Activated CD4-positive, alpha-beta T cell treated with anti-CD3 and anti-CD28 coated beads for 1 hour (primary cell): ENCODE results near the gene PRM3.
A peak's percentile ranks its signal among the peaks of the same experiment; 100 is the strongest.

Experiments used
- DNase-seq: peaks from one replicate; pipeline ENCODE4 v3.0.0-alpha.2; 2020

The PRM3 gene

DNA sequence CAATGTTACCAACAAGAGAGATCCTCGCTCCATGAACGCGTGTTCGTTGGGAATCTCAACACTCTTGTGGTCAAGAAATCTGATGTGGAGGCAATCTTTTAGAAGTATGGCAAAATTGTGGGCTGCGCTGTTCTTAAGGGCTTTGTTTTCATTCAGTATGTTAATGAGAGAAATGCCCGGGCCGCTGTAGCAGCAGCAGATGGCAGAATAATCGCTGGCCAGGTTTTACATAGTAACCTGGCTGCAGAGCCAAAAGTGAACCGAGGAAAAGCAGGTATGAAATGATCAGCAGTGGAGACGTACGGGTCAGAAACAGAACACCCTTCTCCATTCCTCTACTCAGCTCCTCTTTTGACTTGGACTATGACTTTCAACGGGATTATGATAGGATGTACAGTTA, 30.8 kb downstream of the PRM3 start:
- no peak for DNase-seq

DNA sequence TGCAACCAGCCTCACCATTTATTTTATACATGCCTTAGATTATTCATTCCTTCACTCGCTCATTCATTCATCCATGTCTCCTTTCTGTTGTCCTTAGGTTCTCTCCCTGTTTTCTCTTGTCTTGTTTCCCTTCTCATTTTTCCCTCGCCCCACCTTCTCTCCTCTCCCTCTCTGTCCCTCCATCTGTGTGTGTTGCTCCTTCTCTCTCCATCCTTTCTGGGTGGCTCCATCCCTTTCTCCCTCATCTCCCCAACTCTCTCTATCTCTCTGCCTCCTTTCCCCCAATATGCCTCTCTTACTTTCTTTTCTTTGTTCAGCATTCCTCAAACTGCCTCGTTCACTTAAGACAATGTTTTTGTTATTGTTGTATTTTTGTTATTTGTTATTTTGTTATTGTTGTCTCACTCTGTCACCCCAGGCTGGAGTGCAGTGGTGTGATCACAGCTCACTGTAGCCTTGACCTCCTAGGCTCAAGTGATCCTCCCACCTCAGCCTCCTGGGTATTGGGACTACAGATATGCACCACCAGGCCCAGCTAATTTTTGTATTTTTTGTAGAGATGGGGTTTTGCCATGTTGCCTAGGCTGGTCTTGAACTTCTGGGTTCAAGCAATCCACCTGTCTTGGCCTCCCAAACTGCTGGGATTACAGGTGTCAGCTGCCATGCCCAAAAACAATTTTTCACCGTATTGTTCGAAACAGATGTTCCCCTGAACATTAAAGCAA, 31.8 kb downstream of the PRM3 start:
- DNase-seq: no peak

DNA sequence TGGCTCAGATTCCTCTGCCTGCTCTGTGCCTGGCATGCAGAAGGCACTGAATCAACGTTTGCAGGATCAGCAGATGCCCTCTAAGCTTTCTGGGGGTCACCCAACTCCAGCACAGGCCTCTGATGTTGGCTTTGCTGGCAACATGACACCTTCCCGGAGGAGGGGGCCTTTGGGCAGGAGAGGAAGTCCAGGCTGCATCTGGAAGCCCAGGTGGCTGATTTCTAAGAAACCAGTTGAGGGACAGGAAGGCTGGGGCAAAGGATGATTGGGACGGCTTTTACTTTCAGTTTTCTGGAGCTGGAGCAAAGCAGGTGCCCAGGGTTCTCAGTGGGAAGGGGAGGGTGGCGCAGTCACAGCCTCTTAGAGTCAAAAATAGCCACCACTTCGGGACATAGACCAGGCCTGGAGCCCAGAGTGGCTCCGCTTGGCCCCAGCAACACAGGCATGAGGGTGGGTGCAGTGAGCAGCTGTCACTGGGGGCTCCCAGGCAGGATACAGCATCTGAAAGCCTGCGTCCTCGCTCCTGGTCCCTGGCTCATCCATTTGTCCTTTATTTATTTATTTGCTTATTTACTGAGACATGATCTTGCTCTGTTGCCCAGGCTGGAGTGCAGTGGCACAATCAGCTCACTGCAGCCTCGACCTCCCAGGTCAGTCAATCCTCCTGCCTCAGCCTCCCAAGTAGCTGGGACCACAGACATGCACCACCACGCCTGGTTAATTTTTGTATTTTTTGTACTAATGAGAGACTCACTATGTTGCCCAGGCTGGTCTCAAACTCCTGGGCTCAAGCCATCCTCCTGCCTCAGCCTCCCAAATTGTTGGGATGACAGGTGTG, 32.6 kb downstream of the PRM3 start:
- no peak for DNase-seq

DNA sequence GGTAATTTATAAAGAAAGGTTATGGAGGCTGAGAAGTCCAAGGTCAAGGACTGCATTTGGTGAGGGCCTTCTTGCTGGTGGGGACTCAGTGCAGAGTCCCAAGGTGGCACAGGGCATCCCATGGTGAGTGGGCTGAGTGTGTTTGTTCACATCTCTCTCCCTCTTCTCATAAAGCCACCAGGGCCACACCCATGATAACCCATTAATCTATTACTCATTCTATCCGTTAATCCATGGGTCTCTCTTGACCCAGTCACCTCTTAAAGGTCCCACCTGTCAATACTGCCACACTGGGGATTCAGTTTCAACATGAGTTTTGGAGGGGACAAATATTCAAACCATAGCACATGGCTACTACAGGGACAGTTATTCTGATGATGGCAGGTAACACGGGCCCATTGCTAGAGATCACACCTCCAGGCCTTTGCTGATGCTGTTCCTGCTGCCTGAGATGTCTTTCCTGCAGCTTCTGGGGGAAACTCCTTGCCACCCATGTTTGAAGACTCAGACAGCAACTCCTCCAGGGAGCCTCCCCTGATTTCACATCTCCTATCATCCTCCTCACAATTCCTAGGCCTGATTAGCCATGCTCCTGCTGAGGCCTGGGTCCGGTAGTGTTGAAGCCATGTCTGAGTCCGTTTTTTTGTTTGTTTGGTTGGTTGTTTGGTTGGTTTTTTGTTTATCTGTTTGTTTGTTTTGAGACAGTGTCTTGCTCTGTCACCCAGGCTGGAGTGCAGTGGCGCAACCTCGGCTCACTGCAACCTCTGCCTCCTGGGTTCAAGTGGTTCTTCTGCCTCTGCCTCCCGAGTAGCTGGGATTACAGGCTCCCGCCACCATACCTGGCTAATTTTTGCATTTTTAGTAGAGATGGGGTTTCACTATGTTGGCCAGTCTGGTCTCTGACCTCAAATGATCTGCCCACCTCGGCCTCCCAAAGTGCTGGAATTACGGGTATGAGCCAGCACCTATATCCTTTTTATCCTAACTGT, 33.5 kb downstream of the PRM3 start:
- DNase-seq: no peak

DNA sequence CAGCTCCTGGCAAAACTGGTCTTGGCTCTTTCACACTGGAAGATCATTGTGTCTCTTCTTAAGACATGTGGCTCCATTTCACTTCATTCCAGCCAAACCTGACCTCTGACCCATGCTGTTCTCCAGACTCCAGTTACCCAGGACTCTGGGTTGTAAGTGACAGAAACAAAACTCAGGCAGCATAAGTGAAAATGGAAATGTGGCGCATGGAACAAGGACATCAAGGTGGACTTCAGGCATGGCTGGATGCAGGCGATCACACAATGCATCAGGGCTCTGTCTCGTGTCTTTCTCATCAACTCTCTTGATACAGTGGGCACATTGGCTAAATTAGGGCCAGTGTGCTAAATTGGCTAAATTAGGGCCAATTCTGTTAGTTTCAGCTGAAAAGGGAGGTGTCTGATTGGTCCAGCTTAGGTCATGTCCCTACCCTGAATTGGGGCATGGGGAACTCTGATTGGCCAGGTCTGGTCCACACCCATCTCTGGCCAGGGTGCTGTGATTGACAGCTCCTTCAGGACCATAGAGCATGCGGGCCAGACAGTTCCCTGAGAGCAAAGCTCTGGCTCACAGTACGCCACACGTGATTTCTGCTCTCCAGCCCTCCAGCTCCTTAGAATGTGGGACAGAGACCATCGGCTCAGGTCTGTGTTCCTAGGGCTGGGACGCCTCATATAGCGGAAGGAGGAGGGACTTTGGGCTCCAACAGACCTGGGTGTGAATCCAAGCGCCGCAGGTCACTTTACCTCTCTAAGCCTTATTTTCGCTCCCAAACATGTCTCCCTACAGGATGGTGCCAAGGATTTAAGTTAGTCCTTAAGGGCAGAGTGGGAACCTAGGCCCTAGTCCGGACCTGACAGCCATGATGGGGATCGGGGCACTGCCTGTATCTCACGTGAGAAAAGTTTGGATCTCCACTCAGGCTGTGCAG, 34.9 kb downstream of the PRM3 start:
- DNase-seq: no peak

DNA sequence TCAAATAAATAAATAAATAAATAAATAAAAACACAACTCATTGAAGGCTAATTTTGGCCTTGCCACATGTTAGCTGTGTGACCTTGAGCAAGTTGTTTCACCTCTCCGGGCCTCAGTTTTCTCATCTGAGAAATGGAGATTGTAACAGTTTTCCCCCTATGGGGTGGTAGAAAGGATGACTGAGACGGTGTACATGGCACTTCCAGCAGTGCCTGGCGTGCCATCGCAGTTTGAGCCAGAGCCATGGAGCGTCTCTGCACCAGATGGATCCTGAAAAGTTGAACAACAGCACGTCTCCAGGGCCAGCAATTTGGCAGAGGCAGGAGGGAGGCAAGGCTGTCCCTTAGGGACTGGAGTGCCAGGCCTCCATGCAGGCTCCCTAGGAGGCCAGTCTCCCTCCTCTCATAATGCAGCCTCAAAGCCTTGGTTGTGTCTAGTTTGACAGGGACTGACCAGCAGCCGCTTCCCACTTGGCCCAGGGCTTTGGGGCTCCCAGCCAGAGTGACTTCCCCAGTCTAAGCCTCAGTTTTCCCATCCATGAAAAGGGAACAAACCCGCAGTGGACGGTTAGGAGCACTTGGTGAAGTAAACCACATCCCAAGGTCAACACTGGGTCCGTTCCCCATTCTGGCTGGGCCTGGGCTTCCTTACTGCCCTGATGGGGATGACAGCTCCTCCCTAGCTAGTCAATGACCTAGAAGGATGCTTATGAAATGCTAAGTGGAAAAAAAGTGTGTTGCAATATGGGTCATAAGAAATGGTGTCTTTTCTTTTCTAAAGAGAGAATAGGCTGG, 36.8 kb downstream of the PRM3 start:
- no peak for DNase-seq

DNA sequence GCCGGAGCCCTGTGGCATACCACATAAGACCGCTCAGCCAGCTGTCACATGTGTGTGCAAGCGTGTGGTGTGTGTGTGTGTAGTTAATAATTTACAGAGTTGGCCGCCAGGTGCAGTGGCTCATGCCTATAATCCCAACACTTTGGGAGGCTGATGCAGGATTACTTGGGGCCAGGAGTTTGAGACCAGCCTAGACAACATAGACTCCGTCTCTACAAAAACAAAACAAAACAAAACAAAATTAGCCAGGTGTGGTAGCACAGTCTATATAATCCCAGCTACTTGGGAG, 37.8 kb downstream of the PRM3 start:
- no peak for DNase-seq

DNA sequence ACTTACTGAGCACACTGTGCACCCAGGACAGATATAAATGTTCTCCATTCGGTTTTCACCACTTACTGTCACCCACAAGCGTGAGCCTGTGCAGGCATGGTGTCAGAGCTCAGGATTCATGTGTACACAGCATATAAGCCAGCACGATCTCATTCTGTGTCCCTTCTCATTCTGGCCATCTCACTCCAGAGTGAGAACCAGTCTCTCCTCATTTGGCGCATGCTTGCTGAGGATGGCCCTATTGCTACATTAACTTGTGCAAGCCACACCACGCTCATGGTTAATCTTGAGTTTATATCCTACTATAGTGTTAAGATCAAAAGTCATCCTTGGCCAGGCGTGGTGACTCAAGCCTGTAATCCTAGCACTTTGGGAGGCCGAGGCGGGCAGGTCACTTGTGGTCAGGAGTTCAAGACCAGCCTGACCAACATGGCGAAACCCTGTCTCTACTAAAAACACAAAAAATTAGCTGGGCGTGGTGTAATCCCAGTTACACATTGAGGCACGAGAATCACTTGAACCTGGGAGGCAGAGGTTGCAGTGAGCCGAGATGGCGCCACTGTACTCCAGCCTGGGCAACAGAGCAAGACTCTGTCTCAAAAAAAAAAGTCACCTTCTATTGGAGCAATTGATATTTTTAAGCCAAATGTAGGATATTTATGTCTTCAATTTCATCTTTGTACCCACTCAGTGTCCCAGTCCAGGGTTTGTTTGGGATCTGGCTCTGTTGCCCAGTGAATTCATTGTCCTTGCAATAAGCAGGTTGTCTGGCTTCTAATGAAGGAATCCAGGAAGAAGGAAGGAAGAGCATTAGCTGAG, 38.3 kb downstream of the PRM3 start:
- DNase-seq: no peak

DNA sequence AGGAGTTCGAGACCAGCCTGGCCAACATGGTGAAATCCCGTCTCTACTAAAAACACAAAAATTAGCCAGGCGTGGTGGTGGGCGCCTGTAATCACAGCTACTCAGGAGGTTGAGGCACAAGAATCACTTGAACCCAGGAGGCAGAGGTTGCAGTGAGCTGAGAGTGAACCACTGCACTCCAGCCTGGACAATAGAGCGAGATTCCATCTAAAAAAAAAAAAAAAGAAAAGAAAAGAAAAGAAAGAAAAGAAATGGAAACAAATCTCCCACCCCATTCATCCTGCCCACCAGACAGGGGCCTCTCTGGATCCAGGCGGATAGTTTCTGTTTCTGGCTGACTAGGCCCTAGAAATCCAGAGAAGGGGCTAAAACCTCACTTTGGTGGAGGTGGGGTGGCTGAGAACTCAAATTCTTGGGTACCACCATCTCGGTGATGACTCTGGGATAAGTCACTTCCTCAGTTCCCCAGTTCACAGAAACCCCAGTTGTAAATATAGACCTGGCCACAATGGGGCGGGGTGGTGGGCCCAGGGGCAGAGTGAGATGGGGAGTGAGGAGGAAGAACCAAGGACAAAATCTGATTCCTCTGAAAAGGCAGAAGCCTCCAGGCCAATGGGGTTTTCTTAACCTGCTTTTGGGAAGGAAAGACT, 39.6 kb downstream of the PRM3 start:
- DNase-seq: no peak

DNA sequence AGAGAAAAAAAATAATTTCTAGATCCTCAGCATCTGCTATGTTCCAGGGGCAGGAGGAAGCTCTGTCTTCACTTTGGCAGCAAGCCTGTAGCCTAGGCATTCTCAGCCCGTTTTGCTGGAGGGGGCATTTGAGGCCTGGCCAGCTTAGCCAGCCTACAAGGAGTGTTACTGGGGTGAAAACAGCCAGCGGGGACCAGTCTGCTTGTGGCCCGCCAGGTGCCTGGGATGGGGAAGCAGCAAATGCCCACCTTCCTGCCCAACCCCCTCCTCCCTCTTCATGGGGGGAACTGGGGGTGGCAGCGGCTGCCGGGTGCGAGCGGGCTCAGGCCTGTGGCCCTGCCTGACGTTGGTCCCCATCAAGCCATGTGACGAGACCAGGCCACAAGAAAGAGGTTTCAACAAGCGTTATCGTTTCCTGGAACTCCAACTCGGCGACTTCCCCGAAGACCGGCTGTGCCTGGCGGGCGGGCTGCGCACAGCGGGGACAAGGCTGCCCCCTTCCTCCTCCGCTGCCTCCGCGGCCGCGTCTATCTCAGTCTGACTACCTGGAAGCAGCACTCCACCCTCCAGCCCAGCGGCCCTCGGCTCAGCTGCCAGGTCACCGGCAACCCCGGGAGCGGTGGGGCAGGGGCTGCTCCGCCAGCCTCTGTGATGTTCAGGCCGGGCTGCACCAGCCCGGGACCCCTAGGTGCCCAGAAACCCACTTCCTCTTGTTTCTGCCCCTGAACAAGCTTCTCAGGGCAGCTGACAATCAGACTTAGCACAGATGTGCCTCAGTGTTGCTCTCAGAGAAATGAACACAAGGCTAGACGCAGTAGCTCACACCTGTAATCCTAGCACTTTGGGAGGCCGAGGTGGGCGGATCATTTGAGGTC, 40.3 kb downstream of the PRM3 start:
- peak; percentile 69 for DNase-seq

DNA sequence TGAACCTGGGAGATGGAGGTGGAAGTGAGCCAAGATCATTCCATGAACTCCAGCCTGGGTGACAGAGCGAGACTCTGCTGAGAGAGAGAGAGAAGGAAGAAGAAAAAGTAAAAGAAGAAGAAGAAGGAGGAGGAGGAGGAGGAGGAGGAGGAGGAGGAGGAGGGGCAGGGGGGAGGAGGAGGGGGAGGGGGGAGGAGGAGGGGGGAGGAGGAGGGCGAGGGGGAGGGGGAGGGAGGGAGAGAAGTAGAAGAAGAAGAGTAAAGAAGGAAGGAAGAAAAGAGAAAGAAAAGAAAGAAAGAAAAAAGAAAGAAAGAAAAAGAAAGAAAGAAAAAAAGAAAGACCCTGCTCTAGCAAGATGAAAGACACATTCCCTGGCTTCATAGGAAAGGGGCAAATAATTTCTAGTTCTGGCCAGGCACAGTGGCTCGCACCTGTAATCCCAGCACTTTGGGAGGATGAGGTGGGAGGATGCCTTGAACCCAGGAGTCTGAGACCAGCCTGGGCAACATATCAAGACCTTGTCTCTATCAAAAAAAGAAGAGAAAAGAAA, 41.1 kb downstream of the PRM3 start:
- no peak for DNase-seq

DNA sequence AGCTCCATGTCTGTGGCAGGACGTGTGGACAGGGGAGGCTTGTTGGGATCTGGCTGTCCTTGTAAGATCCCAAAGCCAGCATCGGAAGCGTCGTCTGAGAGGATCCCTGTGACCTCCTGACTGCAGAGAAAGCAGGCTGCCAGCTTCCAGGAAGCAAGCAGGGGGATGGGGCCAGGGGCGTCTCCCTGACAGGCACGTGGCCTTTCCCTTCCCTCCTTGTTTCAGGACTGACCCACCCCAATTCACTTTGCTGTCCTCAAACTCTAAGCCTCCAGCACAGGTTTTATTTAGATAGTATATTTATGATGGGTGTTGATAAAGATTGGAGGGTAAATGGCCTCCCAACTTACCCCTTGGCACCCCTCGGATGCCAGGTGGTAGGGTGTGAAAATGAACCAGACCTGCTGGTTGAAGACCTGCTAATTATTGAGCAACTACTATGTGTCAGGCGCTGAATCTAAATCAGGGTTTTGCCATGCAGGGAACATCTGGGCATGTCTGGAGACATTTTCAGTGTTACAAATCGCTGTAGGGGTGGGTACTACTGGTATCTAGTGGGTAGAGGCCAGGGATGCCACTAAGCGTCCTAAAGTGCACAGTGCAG, 42.0 kb downstream of the PRM3 start:
- no peak for DNase-seq

DNA sequence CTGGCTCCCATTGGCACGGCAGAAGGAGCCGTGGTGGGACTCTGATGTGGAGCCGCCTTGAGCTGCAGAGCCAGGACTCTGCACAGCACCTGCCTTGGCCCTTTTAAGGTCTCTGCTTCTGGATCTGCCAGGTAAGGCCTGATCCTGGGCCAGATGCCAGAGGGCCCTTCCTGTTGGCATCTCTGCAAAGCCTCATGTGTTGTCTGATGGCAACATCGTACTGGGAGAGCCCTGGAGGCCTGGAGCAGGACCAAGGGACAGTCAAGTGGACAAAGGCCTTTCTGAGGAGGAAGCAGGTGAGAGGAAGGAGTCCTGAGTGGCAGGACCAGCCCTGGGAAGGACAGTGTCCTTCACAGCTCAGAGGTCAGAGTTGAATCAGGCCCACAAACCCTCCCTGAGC, 43.5 kb downstream of the PRM3 start:
- DNase-seq: no peak

DNA sequence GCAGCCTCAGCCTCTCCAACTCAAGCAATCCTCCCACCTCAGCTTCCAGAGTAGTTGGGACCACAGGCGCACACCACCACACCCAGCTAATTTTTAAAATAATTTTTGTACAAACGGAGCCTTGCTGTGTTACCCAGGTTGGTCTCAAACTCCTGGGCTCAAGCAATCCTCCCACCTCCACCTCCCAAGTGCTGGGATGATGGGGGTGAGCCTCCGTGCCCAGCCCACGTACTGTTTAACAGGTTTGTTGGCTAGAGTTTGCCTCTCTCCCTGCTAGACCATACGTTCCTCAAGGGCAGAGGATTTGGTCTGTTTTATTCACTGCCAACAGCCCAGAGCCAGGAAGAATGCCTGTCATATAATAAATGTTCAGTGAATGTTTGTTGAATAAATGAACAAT, 44.0 kb downstream of the PRM3 start:
- no peak for DNase-seq

DNA sequence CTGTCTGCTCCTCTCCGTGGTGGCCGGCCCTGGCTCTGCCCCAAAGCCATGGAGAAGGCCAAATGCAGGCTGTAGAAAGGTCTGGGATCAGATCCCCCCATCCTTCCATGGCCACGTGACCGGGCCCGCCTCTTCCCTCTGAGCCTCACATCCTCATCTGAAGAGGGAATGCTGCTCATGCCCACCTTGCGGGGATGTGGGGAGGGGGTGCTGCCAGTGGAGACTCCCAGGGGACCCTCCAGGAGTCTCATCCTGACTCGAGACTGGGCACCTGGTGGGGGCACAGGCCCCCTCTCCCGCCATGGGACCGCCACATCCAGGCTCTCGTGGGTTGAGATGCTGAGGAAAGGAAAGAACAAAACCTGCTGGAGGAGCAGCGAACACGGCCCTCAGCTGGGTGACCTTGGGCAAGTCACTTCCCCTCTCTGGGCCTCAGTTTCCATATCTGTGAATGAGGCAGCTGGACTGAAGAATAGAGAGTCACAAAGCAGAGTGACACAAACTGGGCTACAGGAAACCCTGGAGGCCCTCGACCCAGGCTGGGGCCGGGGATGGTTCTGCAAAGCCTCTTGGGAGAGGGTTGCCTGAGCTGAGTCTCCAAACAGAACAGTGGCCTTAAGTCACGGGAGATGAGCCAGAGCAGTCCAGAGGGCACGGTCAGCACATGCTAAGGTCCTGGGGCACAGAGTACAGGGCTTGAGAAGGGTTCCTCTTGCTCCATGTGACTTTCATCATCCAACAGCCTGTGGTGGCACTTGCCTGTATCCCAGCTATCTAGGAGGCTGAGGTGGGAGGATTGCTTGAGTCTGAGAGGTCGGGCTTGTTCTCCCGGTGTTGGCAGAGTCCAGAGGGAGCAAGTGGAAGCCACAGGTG, 47.5 kb downstream of the PRM3 start:
- DNase-seq: no peak

DNA sequence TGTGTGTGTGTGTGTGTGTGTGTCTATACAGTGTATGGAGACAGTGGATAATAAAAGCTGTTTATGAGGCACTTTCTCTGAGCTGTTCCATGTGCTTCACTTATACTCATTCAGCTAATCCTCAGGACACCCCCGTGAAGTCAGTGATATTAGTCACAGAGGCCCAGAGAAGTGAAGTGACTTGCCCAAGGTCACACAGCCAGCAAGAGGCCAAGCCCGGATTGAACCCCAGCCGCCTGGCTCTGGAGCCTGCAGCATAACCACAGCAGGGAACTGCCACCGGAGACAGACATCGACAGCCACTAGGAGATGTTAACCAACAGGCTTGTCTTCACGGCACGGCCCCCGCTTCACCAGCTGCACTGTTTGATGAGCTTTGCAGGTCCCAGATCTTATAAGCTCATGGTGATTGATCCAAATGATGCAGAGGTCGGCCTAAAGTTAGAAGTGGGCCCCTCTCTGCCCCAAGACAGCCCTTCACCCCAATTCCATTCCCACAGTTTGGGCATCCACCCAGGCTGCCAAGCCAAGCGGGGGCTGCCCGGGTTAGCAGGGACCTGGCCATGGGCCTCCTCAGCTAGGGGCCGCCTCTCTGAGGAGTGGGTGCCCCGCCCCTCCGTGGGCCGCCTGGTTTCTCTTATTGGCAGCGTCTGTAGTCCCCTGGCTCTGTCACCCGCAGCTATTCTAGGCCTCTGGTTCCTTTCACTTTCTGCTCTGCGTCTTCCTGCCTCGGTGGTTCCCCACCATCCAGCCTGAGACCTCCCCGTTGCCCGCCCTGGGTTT, 48.3 kb downstream of the PRM3 start:
- peak; percentile 62 for DNase-seq
